Smooth muscle cell (in vitro differentiated cells): ENCODE data around the gene PDXP. TPM values are rescaled to one million over a fixed set of nuclear protein-coding genes. Genes with fewer than 3 reads are reported as not detected.

Experiments used
- DNase-seq: peaks from one replicate; lab custom pipeline; 2025; ENCODE audit not compliant: unreplicated experiment; lab: John Stamatoyannopoulos, UW
- H2AFZ ChIP-seq: fragments of 200-600 bp; sonication (generic); 2 replicates; pipeline ENCODE4 v1.6.0; 2016; ENCODE audit warnings: antibody characterized with exemption, low read depth, mild to moderate bottlenecking
- H3F3A ChIP-seq: fragments of 200-600 bp; sonication (generic); 2 replicates; pipeline ENCODE4 v1.6.0; 2017; ENCODE audit warnings: antibody characterized with exemption, low read depth
- H3K27ac ChIP-seq: fragments of 200-600 bp; sonication (generic); 2 replicates; pipeline ENCODE4 v1.5.1; 2016; ENCODE audit warnings: low read depth, mild to moderate bottlenecking
- H3K27me3 ChIP-seq: fragments of 200-600 bp; sonication (generic); 2 replicates; pipeline ENCODE4 v1.6.1; 2016; ENCODE audit warnings: low read depth, mild to moderate bottlenecking
- H3K36me3 ChIP-seq: fragments of 200-600 bp; sonication (generic); 2 replicates; pipeline ENCODE4 v1.5.1; 2016; ENCODE audit warnings: low read depth
- H3K4me1 ChIP-seq: fragments of 200-600 bp; sonication (generic); 2 replicates; pipeline ENCODE4 v1.5.1; 2016; ENCODE audit warnings: low read depth
- H3K4me2 ChIP-seq: fragments of 200-600 bp; sonication (generic); 2 replicates; pipeline ENCODE4 v1.6.0; 2016; ENCODE audit warnings: mild to moderate bottlenecking
- H3K4me3 ChIP-seq: fragments of 200-600 bp; sonication (generic); 2 replicates; pipeline ENCODE4 v1.5.1; 2016; ENCODE audit warnings: mild to moderate bottlenecking
- H3K79me2 ChIP-seq: fragments of 200-600 bp; sonication (generic); 2 replicates; pipeline ENCODE4 v1.6.0; 2016; ENCODE audit warnings: low read depth, mild to moderate bottlenecking
- H3K9ac ChIP-seq: fragments of 200-600 bp; sonication (generic); 2 replicates; pipeline ENCODE4 v1.6.0; 2016; ENCODE audit warnings: low read depth
- H3K9me3 ChIP-seq: fragments of 200-600 bp; sonication (generic); replicated peaks from 2 replicates; pipeline ENCODE4 v1.5.1; 2016; ENCODE audit warnings: low read depth
- H4K20me1 ChIP-seq: fragments of 200-600 bp; sonication (generic); 2 replicates; pipeline ENCODE4 v1.6.0; 2016; ENCODE audit warnings: low read depth
- CTCF ChIP-seq: fragments of 200-600 bp; sonication (generic); IDR thresholded peaks from 2 replicates; pipeline ENCODE4 v1.5.1; 2017; ENCODE audit warnings: borderline replicate concordance, mild to moderate bottlenecking, antibody characterized with exemption; ENCODE audit not compliant: insufficient read depth, poor library complexity, severe bottlenecking
- WGBS: methylation state at CpG from one replicate; pipeline ENCODE4 v1.1.7; 2016; ENCODE audit warnings: low lambda C conversion rate; 5-methylcytosine and 5-hydroxymethylcytosine counted together
- polyA plus RNA-seq: library from polyadenylated mRNA; unstranded; fragments of >200 nt; fragmentation: Nextera tagmentation; extraction: Ambion mirVana; gene quantifications from 2 replicates; pipeline ENCODE4 v1.2.1, GENCODE V29; 2016
- total RNA-seq: library from RNA; depleted of rRNA; stranded (reverse); fragments of >200 nt; gene quantifications from 2 replicates; pipeline ENCODE4 v1.2.3, GENCODE V29; 2014

PDXP gene
- total and polyA plus RNA-seq, 2 experiments from 2014 or later, result 16.5 to 20.7 TPM

- no peaks in the 10 kb centered on the region for H3K9me3 ChIP-seq
- no peaks in the 10 kb centered on the region for H3K4me1 ChIP-seq
- no peak overlapping the region for H2AFZ ChIP-seq
- H3K79me2 ChIP-seq, result no peaks in the 10 kb centered on the region
- DNase-seq, result no peak
- peaks cover 2% of the 10 kb centered on the region for H4K20me1 ChIP-seq
- no peak for TF ChIP-seq CTCF
- no peaks in the 10 kb centered on the region for H3F3A ChIP-seq
- no peaks in the 10 kb centered on the region for H3K27me3 ChIP-seq
- H3K4me2 ChIP-seq, result peak overlapping the region; percentile 12
- no peaks in the 10 kb centered on the region for H3K36me3 ChIP-seq
- no peak overlapping the region for H3K9ac ChIP-seq
- H3K4me3 ChIP-seq, result no peak overlapping the region
- peak overlapping the region; percentile 44 for H3K27ac ChIP-seq
- 54% methylated on average over 6 of the region's 6 CpGs for WGBS
Observed at GRCh38 chr22:37669586-37669985, 11.1 kb downstream of the PDXP start.

GRCh38 chr22:37672206-37672919, 13.8 kb downstream of the PDXP start:
- Histone ChIP-seq H3K27me3 (no peaks in the 10 kb centered on the region), H3K79me2 (peaks cover 13% of the 10 kb centered on the region), H3K9ac (no peak overlapping the region), H3K9me3 (no peaks in the 10 kb centered on the region), H3K4me1 (peaks cover 1% of the 10 kb centered on the region), H2AFZ (no peak overlapping the region), H4K20me1 (peaks cover 2% of the 10 kb centered on the region), H3K36me3 (no peaks in the 10 kb centered on the region), H3K27ac (no peak overlapping the region), H3K4me2 (no peak overlapping the region), H3K4me3 (no peak overlapping the region), H3F3A (peaks cover 16% of the 10 kb centered on the region)
- DNase-seq, result no peak
- 90% methylated on average over 15 of the region's 15 CpGs for WGBS
- no peak for TF ChIP-seq CTCF

DNA sequence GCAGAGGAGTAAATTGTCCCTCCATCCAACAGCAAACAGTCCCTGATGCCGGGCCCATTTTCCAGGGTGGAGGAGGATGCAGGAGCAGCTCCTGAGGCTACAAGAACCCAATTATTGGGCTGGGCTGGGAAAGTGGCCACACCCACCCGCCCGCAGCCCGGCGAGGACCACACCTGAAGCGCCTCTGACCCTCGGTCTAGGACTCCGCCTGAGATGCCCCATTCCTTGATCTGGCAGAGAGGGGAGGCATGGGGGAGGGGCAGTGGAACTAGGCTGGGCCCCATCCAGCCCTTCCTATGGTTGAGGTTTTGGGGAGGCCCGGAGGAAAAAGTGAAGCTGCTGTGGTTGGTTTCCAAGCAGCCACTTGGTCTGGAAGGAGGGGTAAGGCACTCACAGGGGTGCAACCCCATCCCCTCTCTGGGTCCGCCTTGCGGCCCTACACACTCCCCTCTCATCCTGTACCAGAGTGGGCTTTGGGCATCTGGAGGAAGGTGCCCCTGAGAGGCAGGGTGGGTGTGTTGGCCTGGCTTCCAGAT, 14.5 kb downstream of the PDXP start:
- Histone ChIP-seq H3K9ac (no peak overlapping the region), H3K4me2 (no peak overlapping the region), H3K4me3 (no peak overlapping the region), H3K79me2 (peaks cover 19% of the 10 kb centered on the region), H3K9me3 (no peaks in the 10 kb centered on the region), H3K36me3 (no peaks in the 10 kb centered on the region), H3K4me1 (peaks cover 3% of the 10 kb centered on the region), H4K20me1 (peaks cover 9% of the 10 kb centered on the region), H3F3A (peaks cover 22% of the 10 kb centered on the region), H2AFZ (no peak overlapping the region), H3K27me3 (no peaks in the 10 kb centered on the region), H3K27ac (no peak overlapping the region)
- DNase-seq, result no peak
- TF ChIP-seq CTCF, result no peak
- 89% methylated on average over 11 of the region's 11 CpGs for WGBS

- no peak overlapping the region for H2AFZ ChIP-seq
- DNase-seq, result no peak
- H3K9me3 ChIP-seq, result no peaks in the 10 kb centered on the region
- H3K4me3 ChIP-seq, result no peak overlapping the region
- H3K27me3 ChIP-seq, result no peaks in the 10 kb centered on the region
- H3F3A ChIP-seq, result peaks cover 28% of the 10 kb centered on the region
- no peaks in the 10 kb centered on the region for H3K36me3 ChIP-seq
- peaks cover 21% of the 10 kb centered on the region for H4K20me1 ChIP-seq
- H3K79me2 ChIP-seq, result peaks cover 23% of the 10 kb centered on the region
- TF ChIP-seq CTCF, result no peak
- 93% methylated on average over 12 of the region's 12 CpGs for WGBS
- H3K9ac ChIP-seq, result no peak overlapping the region
- H3K27ac ChIP-seq, result peak overlapping the region; percentile 92
- H3K4me2 ChIP-seq, result peak overlapping the region; percentile 35
- H3K4me1 ChIP-seq, result peaks cover 3% of the 10 kb centered on the region
Observed at GRCh38 chr22:37674248-37674647, 15.7 kb downstream of the PDXP start.
